ENCODE results near the gene TMC6.
"Not testable (repeated sequence)": the region's sequence is repeated elsewhere in the genome, so short reads cannot be mapped to it uniquely, and the experiment has no call there.

The TMC6 gene

GRCh38 chr17:78107976-78108725, 20.4 kb downstream of the TMC6 start:
- DNase-seq = no peak

- no peak for DNase-seq
Observed at GRCh38 chr17:78107457-78107856, 21.1 kb downstream of the TMC6 start.

- DNase-seq = no peak
Observed at GRCh38 chr17:78106211-78106610, 22.3 kb downstream of the TMC6 start.

GRCh38 chr17:78105551-78105950, 23.0 kb downstream of the TMC6 start:
- DNase-seq = no peak

GRCh38 chr17:78105101-78105500, 23.5 kb downstream of the TMC6 start:
- no peak for DNase-seq

- DNase-seq = no peak
Observed at GRCh38 chr17:78104540-78104941, 24.0 kb downstream of the TMC6 start.

GRCh38 chr17:78103311-78103710, 25.2 kb downstream of the TMC6 start:
- DNase-seq = no peak

- no peak for DNase-seq
Observed at GRCh38 chr17:78101542-78101941, 27.0 kb downstream of the TMC6 start.

- no peak for DNase-seq
Observed at GRCh38 chr17:78101112-78101511, 27.4 kb downstream of the TMC6 start.

GRCh38 chr17:78096093-78096492, 32.5 kb downstream of the TMC6 start:
- no peak for DNase-seq

GRCh38 chr17:78095035-78095434, 33.5 kb downstream of the TMC6 start:
- no peak for DNase-seq

- DNase-seq = no peak
Observed at GRCh38 chr17:78092794-78093324, 35.7 kb downstream of the TMC6 start.

GRCh38 chr17:78089576-78090281, 38.8 kb downstream of the TMC6 start:
- no peak for DNase-seq

- DNase-seq = no peak
Observed at GRCh38 chr17:78088529-78088928, 40.0 kb downstream of the TMC6 start.

- DNase-seq = no peak
Observed at GRCh38 chr17:78086740-78087139, 41.8 kb downstream of the TMC6 start.

GRCh38 chr17:78082988-78083387, 45.6 kb downstream of the TMC6 start:
- no peak for DNase-seq

- DNase-seq = not testable (repeated sequence)
Observed at GRCh38 chr17:78082355-78082872, 46.1 kb downstream of the TMC6 start.

- DNase-seq = no peak
Observed at GRCh38 chr17:78081551-78081950, 47.0 kb downstream of the TMC6 start.

GRCh38 chr17:78079253-78079652, 49.3 kb downstream of the TMC6 start:
- no peak for DNase-seq

GRCh38 chr17:78075545-78075944, 53.0 kb downstream of the TMC6 start:
- no peak for DNase-seq

GRCh38 chr17:78075011-78075410, 53.5 kb downstream of the TMC6 start:
- DNase-seq = no peak

GRCh38 chr17:78072961-78073360, 55.6 kb downstream of the TMC6 start:
- DNase-seq = no peak

GRCh38 chr17:78069695-78070094, 58.9 kb downstream of the TMC6 start:
- no peak for DNase-seq

- not testable (repeated sequence) for DNase-seq
Observed at GRCh38 chr17:78066976-78067375, 61.6 kb downstream of the TMC6 start.

All from amniotic stem cell (primary cell).